Transverse colon (tissue), 4 donors: ENCODE measurements around the gene MYRF.

Experiments
- CTCF ChIP-seq, 5 experiments: fragments of 200-600 bp in 3 of 5; fragments of 450-650 bp in 2 of 5; sonication (generic) in 3 of 5; IDR thresholded peaks; 1 replicate in 2 of 5; 2 replicates in 3 of 5; pipeline ENCODE4 v1.5.1; 2016 to 2017; ENCODE audit warnings: antibody characterized with exemption in 5 of 5, inconsistent platforms in 3 of 5, mild to moderate bottlenecking in 2 of 5, moderate library complexity in 1 of 5
- POLR2AphosphoS5 ChIP-seq, 3 donors: sonication (generic); formaldehyde crosslinking; IDR thresholded peaks; one replicate each; pipeline ENCODE4 v1.6.1; 2016; ENCODE audit warnings: antibody characterized with exemption in 3 of 3

DNA sequence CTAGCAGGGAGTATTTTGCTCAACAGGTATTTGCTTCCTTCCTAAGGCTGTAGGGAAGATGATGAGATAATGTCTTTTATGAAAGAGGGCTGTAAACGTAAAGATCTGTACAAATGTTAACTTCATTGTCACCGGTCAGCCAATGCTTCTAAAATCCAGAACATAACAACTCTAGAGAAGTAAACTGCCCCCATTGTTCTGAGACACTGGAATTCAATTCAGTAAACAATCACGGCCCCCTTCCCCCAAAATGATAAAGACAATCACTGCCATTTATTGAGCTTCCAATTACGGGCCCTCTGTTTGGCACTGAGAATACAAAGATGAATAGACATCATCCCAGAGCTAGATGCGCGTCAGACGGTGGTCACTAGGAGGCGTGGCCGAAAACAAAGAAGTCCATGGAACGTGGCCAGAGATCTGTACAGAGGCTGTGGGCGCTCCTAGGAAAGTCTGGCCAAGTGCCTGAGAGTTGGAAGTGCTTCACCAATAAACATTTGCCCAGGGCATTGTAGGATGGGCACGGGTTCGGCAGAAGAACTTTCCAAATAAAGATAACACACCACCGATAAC is 39.4 kb downstream of the MYRF start:
- TF ChIP-seq CTCF (IDR thresholded peaks at IDR 0.05) (peak in 1 of 5 experiments; percentile 11), POLR2AphosphoS5 (IDR thresholded peaks at IDR 0.05) (no peak)
